ENCODE measurements around the gene PLB1.
A peak's percentile ranks its signal among the peaks of the same experiment; 100 is the strongest.

Gene PLB1

GRCh38 chr2:28613633-28614501 lies 118.0 kb downstream of the PLB1 start:
- DNase-seq (ENCODE audit: low spot score) = peak; percentile 72

DNA sequence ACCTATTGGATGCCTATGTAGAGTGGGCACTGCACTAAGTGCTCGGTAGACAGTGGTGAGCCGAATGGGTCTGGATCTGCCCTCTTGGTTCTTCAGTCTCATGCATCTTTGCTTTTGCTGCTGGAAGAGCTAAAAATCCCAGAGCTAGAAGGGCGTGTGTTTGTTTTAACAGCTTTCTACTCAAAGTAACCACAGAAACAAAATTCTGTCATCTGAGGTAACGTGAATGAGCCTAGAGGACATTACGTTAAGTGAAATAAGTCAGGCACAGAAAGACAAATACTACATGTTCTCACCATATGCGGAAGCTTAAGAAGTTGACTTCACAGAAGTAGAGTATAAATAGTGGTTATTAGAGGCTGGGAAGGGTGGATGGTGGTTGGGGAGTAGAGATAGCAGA lies 119.8 kb downstream of the PLB1 start:
- DNase-seq (ENCODE audit: low spot score) = no peak

DNA sequence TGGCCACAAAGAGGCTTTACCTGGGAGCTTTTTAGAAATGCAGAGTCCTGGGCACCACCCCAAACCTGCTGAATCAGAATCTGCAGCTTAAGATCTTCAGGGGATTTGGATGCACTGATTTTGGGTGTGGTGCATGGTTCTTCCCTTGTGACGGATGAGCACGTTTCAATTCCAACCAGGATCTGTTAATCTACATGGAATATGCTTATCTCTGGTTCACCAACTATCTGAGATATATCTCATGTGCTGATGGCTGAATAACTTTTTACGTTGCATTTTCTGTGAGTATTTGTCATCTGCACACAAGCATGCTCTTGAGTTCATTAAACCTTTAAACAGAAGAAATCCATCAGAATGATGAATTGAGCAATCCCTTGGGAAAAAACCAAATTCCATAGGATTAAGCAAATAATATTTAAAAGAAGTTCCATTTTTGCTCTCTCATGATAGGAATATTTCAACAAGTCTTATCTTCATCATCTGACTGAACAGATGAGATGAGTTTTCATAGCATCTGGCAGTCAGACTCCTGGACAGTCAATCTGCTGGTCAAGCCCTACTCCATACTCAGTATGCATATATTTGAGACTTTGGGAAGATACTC lies 120.6 kb downstream of the PLB1 start:
- DNase-seq (ENCODE audit: low spot score) = no peak

- no peak for DNase-seq (ENCODE audit: low spot score)
These were observed 121.8 kb downstream of the PLB1 start for GRCh38 chr2:28617502-28618184.

DNA sequence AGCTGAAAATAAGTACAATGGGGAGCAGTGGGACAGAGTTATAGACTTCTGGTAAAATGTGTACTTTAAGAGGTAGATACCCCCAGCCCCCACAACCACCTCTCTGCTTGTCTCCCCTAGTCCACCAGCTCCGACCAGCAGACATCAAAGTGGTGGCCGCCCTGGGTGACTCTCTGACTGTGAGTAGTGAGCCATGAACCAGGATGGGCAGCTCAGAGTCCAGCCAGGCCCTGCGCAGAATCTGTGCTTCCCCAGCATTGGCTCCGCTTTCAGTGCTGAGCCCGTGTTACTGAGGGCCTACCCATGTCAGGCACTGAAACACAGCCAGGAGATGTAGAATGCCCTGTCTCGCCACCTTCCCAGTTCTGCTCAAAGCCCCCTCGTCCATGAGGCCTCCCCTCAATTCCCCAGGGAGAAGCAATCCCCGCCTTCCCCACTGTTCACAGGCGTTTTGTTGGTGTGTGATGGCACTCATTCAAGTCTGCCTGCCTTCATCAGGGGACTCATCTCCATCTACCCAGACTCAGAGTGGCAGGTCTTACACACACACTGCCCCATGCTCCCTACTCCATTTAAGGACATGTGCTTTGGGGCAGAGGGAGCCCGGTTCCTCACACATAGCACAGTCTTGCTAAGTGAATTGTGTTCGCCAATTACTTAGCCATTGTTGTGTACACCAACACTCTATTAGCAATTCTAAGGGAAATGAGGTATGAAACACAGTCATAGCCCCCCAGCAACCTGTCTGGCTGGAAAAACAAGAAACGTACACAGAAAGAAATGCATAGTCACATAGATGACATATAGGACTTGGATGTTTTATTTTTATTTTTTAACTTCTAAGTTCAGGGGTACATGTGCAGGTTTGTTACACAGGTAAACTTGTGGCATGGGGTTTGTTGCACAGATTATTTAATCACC lies 122.6 kb downstream of the PLB1 start:
- DNase-seq (ENCODE audit: low spot score) = no peak

DNA sequence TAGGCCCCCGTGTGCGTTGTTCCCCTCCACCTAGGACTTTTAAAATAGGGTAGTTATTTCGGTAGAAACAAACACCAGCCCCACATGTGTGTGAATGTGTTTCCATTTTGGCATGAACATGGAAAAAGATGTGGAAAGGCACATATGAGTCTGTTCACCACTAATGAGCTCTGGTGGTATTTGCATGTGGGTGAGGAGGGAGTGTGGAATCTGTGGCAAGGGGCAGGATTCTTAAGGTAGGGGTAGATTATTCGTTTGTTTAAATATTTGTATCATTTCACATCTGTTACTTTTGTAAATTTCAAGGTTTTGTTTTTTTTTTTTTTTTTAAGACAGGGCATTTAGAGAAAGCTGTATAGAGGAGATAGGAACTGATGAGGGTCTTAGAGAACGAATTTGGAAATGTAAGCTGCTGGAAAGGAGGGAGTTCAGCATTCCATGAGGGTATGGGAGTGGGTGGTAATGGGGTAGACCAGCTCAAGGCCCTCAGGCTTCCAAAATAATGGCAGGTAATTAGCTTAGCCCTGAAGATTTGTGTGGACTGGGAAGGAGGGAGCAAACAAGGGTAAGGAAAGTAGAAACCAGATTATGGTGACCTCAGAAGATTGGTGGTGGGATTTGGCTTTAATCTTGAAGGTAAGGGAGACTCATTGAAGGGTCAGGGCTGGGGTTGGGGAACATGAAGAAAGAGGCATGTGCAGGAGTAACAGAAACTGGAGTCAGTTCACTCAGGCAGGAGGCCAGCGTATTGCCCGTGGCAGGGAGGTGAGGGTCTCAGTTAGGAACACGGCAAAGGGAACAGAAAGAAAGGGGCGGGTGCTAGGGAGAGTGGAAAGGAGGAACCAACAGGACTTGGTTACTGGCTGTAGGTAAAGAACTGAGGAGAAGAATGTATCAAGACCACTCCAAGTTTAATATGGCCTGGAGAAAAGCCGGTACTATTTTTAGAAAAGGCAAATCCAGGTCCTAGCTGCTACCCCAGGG lies 123.6 kb downstream of the PLB1 start:
- DNase-seq (ENCODE audit: low spot score) = no peak

DNA sequence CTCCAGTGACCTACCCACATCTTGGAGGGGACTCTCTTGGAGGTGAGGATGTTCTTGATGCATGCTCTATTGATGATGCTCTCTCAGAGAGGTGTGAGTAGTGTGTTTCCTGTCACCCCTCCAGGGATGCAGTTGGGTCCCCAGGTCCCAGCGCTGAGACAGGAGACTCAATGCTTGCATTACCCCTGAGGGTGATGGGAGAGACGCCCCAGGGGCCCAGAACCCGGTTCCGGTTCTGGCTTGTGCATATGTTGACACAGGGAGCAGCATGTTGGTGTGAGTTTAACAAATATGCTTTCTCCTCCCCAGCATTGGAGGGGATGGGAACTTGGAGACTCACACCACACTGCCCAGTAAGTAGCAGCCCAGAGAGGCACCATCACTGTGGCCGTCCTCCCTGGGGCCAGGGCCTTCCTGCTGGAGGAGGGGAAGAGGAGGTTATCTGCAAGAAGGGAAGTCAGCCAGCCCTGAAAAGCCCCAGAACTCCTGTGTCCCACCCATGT lies 124.5 kb downstream of the PLB1 start:
- no peak for DNase-seq (ENCODE audit: low spot score)

- no peak for DNase-seq (ENCODE audit: low spot score)
These were observed 124.9 kb downstream of the PLB1 start for GRCh38 chr2:28620801-28621171.

DNA sequence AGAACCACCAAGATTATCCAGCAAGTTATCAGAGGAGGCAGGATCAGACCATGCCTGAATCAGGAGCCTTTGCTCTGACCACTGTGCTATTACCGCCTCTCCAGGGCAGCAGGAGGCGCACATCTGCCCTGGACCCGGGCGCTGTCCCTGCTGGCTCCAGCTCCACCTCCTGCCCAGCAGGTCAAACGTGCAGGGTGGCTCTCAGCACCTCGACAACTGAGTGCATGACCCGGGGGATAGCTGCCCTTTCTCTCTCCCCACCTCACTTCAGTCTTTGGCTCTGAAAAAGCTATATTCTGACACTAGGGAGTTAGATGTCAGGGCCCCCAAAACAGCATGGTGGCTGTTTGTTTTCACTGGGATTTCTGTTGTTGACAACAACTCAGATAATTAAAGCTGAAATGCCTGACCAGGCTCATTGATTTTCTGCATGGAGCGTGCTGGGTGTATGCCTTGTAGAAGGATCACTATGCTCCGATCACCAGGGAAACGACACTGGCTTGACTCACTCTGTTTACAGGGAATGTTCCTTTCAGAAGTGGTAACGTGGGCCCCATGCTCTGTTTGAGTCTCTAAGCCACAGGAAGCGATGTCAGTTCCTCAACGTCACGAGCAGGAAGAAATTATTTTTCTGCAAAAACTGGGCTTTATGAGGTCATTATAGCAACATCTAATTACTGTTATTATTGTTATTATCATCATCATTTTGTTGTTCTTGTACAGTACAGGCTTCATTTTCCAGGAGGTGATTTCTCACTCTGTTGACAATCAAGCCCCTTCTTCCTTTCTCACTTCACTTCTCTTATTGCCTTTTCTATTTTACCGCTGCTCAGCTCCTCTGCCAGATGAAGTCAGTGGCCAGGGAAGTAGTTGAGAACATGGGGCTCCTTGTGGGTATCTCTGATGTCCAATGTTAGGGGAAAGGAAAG lies 125.6 kb downstream of the PLB1 start:
- DNase-seq (ENCODE audit: low spot score) = peak; percentile 95

GRCh38 chr2:28622101-28622499 lies 126.2 kb downstream of the PLB1 start:
- no peak for DNase-seq (ENCODE audit: low spot score)

- DNase-seq (ENCODE audit: low spot score) = no peak
These were observed 127.9 kb downstream of the PLB1 start for GRCh38 chr2:28623582-28624405.

DNA sequence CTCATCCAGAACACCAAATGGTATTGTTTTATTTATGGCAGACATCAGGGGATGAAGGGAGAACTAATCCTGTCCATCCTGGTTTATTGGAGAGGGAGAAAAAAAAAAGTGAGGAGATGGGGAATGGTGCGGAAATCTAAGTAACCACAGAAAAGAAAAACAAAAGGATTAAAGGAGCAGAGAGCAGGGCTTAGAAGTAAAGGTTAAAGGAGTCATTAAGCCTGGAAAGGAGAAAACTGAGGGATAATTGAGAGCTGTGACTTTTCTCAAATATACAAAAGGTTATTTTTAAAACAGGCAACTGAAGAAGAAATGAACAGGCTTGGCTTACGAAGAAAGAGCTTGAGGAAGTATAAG lies 128.6 kb downstream of the PLB1 start:
- DNase-seq (ENCODE audit: low spot score) = peak; percentile 56

DNA sequence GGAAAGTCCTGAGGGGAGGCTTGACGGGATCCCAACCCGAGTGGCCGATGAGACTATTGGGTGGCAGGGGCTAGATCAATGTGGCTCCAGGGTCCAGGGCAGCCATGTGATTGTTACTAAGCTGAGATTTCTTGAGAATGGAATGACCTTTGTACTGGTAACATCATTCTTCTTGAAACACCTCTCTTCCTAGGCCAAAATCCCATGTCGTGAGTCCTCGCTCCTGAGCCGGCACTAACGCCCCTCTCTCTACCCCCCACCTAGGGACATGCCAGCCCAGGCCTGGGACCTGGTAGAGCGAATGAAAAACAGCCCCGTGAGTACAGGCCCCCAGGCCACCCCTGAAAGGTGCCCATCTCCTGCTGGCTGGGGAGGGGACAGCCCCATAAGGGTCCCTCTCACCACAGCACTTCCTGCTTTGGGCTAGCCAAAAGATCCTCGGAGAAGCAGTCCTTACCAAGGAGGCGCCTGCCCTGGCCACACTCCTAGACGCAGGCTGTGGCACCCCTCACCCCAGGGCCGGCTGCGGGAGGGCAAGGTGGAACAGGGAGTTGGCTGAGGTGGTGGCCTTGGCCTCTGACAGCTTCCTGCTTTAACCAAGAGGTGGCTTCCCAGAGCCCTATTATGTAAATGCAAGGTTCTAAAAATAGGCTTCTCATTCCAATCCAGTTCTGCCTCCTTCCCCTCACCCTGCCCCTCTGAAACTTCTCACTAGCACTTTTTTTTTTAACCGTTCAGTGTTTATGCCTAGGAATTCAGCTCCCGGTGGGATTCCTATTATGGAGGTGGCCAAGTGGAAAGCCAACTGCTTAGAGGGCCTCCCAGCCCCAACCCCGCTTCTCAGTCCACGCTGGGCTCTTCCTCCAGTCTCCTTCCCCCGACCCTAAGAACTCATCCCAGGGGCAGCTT lies 129.2 kb downstream of the PLB1 start:
- peak; percentile 66 for DNase-seq (ENCODE audit: low spot score)

GRCh38 chr2:28626376-28626775 lies 130.5 kb downstream of the PLB1 start:
- DNase-seq (ENCODE audit: low spot score) = no peak

- no peak for DNase-seq (ENCODE audit: low spot score)
These were observed 131.1 kb downstream of the PLB1 start for GRCh38 chr2:28626891-28627421.

DNA sequence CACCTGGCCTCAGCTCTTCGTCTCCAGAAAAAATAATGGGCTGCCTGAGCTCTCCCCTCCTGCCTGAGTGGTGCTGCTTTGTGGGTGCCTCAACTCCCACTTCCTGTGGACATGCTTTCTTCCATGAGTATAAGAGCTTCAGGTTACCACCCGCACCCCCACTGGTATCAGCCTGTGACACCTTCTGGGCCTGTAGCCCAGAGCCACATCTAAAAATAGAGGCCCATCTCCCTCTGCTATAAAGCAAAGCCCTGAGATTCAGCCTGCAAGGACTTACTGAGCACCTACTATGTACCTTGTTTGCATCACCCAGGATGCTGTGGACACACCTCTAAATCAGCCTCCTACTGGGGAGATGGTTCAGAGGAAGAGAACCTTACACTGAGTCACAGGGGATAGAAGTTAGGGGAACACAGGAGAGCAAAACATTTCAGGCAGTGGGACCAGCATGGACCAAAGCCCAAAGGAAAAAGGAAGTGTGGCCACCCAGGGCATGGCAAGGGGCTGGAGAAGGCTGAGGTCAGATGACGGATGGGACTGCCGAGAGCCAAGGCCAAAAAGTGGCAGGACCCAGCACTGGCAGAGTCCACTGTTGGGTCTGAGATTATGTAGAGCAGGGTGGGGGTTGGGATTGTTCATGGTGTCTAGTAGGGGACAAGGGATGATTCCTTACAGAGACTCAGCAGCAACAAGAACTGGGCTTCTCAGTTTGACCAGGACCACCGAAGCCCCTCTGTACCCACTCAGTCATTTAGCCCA lies 132.0 kb downstream of the PLB1 start:
- no peak for DNase-seq (ENCODE audit: low spot score)

- no peak for DNase-seq (ENCODE audit: low spot score)
These were observed 132.6 kb downstream of the PLB1 start for GRCh38 chr2:28628506-28628905.
